Omental fat pad (tissue), 4 donors: Measurements from ENCODE around the gene OR56A5. TPM values are rescaled to one million over a fixed set of nuclear protein-coding genes. Genes with fewer than 3 reads are reported as not detected.
"Not testable (repeated sequence)": the region's sequence is repeated elsewhere in the genome, so short reads cannot be mapped to it uniquely, and the experiment has no call there.

Experiments used
- ATAC-seq: fragments of 150-250 bp; one replicate; pipeline ENCODE4 v1.9.1; 2016; ENCODE audit warnings: mild to moderate bottlenecking, moderate library complexity; ENCODE audit not compliant: low FRiP score
- DNase-seq: peaks from one replicate; pipeline ENCODE4 v3.0.0-alpha.2; 2019; ENCODE audit warnings: low spot score
- total RNA-seq, 4 donors: library from RNA; depleted of rRNA; stranded (reverse); fragments of >200 nt; gene quantifications; one replicate each; pipeline ENCODE4 v1.1.0, GENCODE V29; 2016
- TF ChIP-seq, protein P1 (sequence below), 3 donors: fragments of 450-650 bp; IDR thresholded peaks; one replicate each; pipeline ENCODE4 v1.5.1; 2016 to 2017; ENCODE audit warnings: antibody characterized with exemption in 3 of 3, mild to moderate bottlenecking in 3 of 3, moderate library complexity in 2 of 3

Gene OR56A5
- total RNA-seq, 4 donors from 2014 or later, result not detected

DNA sequence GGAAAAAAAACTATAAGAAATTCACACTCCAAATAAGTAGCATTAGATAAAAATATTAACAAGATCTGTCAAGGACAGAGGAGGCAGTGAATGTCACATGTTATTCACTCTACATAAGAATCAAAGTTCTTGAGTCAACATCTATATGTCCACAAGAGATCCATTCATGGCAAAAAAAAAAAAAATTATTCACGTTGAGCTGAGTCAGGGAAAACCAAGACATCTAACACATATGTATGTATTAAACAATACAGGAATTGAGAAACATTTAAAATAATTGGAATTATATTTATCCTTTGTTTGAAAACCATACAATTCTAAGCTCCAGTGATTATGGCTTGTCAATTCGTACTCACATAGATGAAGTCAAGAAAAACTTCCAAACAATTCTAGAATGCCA lies 1.3 kb downstream of the OR56A5 start:
- no peak for DNase-seq
- ATAC-seq, result no peak
- TF ChIP-seq, protein P1, sequence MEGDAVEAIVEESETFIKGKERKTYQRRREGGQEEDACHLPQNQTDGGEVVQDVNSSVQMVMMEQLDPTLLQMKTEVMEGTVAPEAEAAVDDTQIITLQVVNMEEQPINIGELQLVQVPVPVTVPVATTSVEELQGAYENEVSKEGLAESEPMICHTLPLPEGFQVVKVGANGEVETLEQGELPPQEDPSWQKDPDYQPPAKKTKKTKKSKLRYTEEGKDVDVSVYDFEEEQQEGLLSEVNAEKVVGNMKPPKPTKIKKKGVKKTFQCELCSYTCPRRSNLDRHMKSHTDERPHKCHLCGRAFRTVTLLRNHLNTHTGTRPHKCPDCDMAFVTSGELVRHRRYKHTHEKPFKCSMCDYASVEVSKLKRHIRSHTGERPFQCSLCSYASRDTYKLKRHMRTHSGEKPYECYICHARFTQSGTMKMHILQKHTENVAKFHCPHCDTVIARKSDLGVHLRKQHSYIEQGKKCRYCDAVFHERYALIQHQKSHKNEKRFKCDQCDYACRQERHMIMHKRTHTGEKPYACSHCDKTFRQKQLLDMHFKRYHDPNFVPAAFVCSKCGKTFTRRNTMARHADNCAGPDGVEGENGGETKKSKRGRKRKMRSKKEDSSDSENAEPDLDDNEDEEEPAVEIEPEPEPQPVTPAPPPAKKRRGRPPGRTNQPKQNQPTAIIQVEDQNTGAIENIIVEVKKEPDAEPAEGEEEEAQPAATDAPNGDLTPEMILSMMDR (IDR thresholded peaks at IDR 0.05), result no peak

DNA sequence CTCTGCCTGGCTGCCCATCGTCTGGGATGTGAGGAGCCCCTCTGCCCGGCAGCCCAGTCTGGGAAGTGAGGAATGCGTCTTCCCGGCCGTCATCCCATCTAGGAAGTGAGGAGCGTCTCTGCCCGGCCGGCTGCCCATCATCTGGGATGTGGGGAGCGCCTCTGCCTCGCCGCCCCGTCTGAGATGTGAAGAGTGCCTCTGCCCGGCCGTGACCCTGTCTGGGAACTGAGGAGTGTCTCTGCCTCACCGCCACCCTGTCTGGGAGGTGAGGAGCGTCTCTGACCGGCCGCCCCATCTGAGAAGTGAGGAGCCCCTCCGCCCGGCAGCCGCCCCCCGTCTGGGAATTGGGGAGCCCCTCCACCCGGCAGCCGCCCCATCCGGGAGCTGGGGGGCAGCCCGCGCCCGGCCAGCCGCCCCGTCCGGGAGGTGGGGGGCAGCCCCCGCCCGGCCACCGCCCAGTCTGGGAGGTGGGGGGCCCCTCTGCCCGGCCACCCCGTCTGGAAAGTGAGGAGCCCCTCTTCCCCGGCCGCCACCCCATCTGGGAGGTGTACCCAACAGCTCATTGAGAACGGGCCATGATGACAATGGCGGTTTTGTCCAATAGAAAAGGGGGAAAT lies 7.5 kb downstream of the OR56A5 start:
- ATAC-seq, DNase-seq: not testable (repeated sequence)

DNA sequence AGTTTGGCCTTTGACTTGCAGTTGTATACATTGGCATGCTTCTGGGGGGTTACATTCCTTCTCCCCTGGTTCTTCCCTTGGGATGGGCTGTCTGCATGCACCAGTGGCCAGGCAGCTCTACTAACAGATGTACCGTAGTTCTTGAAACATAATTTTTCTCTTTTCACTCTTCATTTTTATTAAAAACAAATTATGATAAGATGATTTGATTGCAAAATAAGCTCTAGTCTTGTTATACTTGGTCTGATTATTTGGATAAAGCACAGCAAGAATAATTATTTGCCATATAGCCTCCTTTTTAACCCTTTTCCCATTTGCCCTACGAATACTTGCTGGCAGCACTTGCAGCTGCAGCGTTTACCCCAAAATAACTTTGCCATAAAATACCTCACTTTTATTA lies 12.7 kb downstream of the OR56A5 start:
- ATAC-seq (no peak), DNase-seq (no peak)
- TF ChIP-seq, protein P1 (IDR thresholded peaks at IDR 0.05), result no peak

DNA sequence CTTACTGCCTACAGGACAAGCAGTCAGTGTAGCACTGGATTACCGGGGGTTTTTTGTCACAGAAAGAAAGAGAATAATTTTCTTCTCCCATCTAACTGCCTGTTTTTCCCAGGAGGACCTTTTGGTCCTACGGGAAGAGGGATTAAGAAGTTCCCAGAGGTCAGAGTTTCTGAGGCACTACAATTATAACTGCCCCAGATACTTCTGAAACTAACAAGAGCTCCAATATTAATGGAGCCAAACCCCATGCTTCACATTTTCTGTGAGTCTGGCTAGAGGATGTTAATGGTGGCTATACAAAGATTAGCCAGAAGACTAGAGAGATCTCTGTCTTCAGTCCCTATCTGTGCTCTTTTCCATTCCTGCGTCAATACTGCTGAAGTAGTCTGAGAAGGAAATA lies 26.3 kb downstream of the OR56A5 start, which contains the start of gene OR56A3:
Gene OR56A3, plus strand, starts transcription at position 301 of the 400 bp plus-strand sequence. CDS start 5,096 bp downstream, outside the sequence.
- ATAC-seq (no peak), DNase-seq (no peak)
- TF ChIP-seq, protein P1 (IDR thresholded peaks at IDR 0.05), result no peak

DNA sequence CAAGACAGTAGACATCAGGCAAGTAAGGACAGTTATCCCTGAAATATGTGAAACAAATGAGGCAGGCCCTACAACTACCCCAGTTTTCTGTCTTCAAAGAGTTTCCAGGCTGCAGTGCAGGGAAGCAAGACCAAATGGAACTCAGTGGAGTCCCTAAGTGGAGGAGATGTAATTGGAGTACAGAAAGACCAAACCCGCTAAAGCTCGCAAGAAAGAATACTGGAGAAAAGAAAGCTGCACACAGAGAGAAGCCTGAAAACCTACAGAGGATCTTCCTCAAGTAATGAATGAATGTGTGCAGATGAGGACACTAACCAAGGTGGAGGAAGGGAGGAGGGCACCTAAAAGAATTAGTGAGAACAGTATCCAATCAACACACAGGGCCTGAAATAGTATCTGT lies 27.5 kb downstream of the OR56A5 start:
- DNase-seq, result no peak
- ATAC-seq, result no peak
- TF ChIP-seq, protein P1 (IDR thresholded peaks at IDR 0.05), result no peak

DNA sequence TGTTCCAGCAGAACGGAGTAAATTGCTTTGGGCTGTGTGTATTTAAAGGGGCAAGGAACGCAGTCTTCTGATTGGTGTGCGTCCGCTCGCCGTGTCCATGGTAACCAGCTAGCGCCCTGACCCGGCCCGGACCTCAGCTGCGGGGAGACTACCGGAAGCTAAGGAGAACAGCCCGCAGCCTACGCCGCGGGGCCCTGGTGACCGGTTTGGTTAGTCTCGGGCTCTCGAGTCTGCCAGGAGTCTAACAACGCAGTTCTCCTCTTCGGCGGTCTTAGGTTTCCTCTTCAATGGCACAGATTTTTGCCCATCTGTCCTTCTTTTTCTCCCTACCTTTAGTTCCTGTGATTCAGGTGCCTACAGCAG lies 29.7 kb downstream of the OR56A5 start:
- ATAC-seq (no peak), DNase-seq (no peak)
- TF ChIP-seq, protein P1 (IDR thresholded peaks at IDR 0.05), result no peak

DNA sequence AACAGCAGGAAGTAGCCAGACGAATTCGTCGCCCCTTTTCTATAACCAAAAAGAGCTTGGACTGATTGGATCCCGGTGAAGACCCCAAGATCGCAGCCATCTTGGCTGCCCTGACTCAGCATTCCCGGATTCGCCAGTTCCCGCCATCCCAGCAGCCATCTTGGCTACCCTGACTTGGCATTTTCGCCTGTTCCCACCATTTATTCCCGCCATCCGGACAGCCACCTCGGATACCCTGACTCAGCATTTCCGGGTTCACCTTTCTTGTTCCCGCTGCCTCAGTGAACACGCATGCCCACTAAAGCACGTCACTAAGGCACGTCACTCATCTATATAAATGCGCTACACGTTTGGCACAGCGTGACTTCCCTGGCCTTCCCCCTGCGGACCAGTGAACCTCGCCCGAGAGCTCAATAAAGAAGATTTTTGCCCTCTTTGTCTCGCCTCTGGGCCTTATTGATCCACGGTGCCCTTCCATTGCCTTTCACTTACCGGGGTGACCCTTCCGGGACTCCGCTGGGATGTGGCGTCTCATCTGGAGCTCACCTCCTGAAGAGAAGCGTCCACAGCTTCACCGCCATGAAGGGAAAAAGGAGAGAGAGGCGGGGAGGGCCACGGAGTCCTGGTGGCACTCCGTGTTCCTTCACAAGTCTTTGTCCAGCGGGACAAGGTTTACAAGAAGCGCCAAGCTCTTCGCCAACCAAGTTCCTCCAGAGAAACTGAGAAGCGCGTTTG lies 30.3 kb downstream of the OR56A5 start:
- ATAC-seq, result no peak
- TF ChIP-seq, protein P1 (IDR thresholded peaks at IDR 0.05), result no peak
- DNase-seq, result no peak
